DND-41 (cell line): Measurements from ENCODE around the gene MARS1.
A peak's percentile ranks its signal among the peaks of the same experiment; 100 is the strongest.
"Not testable (repeated sequence)": the region's sequence is repeated elsewhere in the genome, so short reads cannot be mapped to it uniquely, and the experiment has no call there.

ENCODE experiments used
- ATAC-seq: fragments of 200-7000 bp; cut with Tn5 transposase; 3 replicates; pipeline ENCODE4 v1.9.1; 2021; ENCODE audit warnings: low read depth; ENCODE audit not compliant: insufficient read depth
- DNase-seq: peaks from one replicate; pipeline ENCODE4 v3.0.0-alpha.2; 2020
- H2AFZ ChIP-seq: 2 replicates; pipeline ENCODE4 v1.6.0; 2012; ENCODE audit warnings: low read depth, low read length
- H3K27ac ChIP-seq: 2 replicates; pipeline ENCODE4 v1.5.1; 2012; ENCODE audit warnings: low read length, inconsistent platforms
- H3K27me3 ChIP-seq: fragments of 200-600 bp; sonication (generic); 2 replicates; pipeline ENCODE4 v1.6.0; 2012; ENCODE audit warnings: low read length, mild to moderate bottlenecking, inconsistent platforms; ENCODE audit not compliant: insufficient read depth, poor library complexity
- H3K36me3 ChIP-seq: 2 replicates; pipeline ENCODE4 v1.5.1; 2012; ENCODE audit warnings: low read length, inconsistent platforms; ENCODE audit not compliant: insufficient read depth
- H3K4me1 ChIP-seq: 2 replicates; pipeline ENCODE4 v1.5.1; 2012; ENCODE audit warnings: mild to moderate bottlenecking, low read length; ENCODE audit not compliant: insufficient read depth
- H3K4me2 ChIP-seq: 2 replicates; pipeline ENCODE4 v1.6.0; 2012; ENCODE audit warnings: mild to moderate bottlenecking, moderate library complexity, low read length, inconsistent platforms; ENCODE audit not compliant: insufficient read depth
- H3K4me3 ChIP-seq, 2 experiments: fragments of 200-600 bp in 1 of 2; shearing (Covaris generic) in 1 of 2; 2 replicates each; pipeline ENCODE4 v1.5.1; 2012 to 2016; ENCODE audit warnings: inconsistent platforms in 2 of 2, low read length in 2 of 2, mild to moderate bottlenecking in 2 of 2, low read depth in 1 of 2, moderate library complexity in 1 of 2
- H3K79me2 ChIP-seq: 2 replicates; pipeline ENCODE4 v1.6.0; 2012; ENCODE audit warnings: low read length, inconsistent platforms; ENCODE audit not compliant: insufficient read depth
- H3K9ac ChIP-seq: 2 replicates; pipeline ENCODE4 v1.6.0; 2012; ENCODE audit warnings: low read depth, mild to moderate bottlenecking, inconsistent platforms, low read length, moderate library complexity
- H3K9me3 ChIP-seq: 2 replicates; pipeline ENCODE4 v1.5.1; 2012; ENCODE audit warnings: low read length, moderate library complexity, mild to moderate bottlenecking, inconsistent platforms; ENCODE audit not compliant: insufficient read depth, severe bottlenecking
- H4K20me1 ChIP-seq: 2 replicates; pipeline ENCODE4 v1.6.0; 2012; ENCODE audit warnings: low read length; ENCODE audit not compliant: insufficient read depth
- CTCF ChIP-seq: IDR thresholded peaks from 2 replicates; pipeline ENCODE4 v1.5.1; 2012; ENCODE audit warnings: borderline replicate concordance, low read length, moderate library complexity, mild to moderate bottlenecking; ENCODE audit not compliant: poor library complexity, severe bottlenecking; ENCODE audit errors: extremely low read depth
- EZH2 ChIP-seq: IDR thresholded peaks from 3 replicates; pipeline ENCODE4 v1.6.1; 2012; ENCODE audit warnings: borderline replicate concordance, low read depth, mild to moderate bottlenecking, moderate library complexity, low read length, inconsistent platforms; ENCODE audit not compliant: severe bottlenecking

Gene MARS1

GRCh38 chr12:57491393-57492280 lies 3.8 kb downstream of the MARS1 start:
- ATAC-seq, result 0 out of 3 replicates have a peak, but pooled peaks have one; percentile 15
- Histone ChIP-seq H2AFZ (no peak overlapping the region), H3K36me3 (peaks cover 59% of the 10 kb centered on the region), H4K20me1 (peaks cover 31% of the 10 kb centered on the region), H3K4me2 (no peak overlapping the region), H3K4me1 (peaks cover 28% of the 10 kb centered on the region), H3K9me3 (no peaks in the 10 kb centered on the region), H3K27ac (no peak overlapping the region; the same call in 1 of the 2 replicates), H3K79me2 (peaks cover 46% of the 10 kb centered on the region), H3K27me3 (no peaks in the 10 kb centered on the region), H3K4me3 (no peak overlapping the region), H3K9ac (no peak overlapping the region)
- no peak for DNase-seq
- peak; percentile 48 for TF ChIP-seq CTCF
- no peak for TF ChIP-seq EZH2

- peaks cover 72% of the 10 kb centered on the region for H3K36me3 ChIP-seq
- H3K79me2 ChIP-seq, result peaks cover 48% of the 10 kb centered on the region
Measured at GRCh38 chr12:57495051-57495701, 7.3 kb downstream of the MARS1 start.

GRCh38 chr12:57496822-57497221 lies 9.0 kb downstream of the MARS1 start:
- Histone ChIP-seq H3K27ac (no peak overlapping the region), H3K4me3 (no peak overlapping the region), H3K4me2 (no peak overlapping the region), H3K36me3 (peaks cover 72% of the 10 kb centered on the region), H3K4me1 (no peaks in the 10 kb centered on the region), H3K27me3 (no peaks in the 10 kb centered on the region), H3K9me3 (no peaks in the 10 kb centered on the region), H4K20me1 (peaks cover 23% of the 10 kb centered on the region; the same call in 1 of the 2 replicates), H2AFZ (no peak overlapping the region), H3K79me2 (peaks cover 45% of the 10 kb centered on the region), H3K9ac (no peak overlapping the region)
- TF ChIP-seq EZH2 (no peak), CTCF (no peak)
- DNase-seq (no peak), ATAC-seq (no peak; the same call in 2 of the 3 replicates)

More at GRCh38 chr12:57495051-57495701, 7.3 kb downstream of the MARS1 start:
- not testable (repeated sequence) for H3K4me3 ChIP-seq, H3K27me3 ChIP-seq, H3K9me3 ChIP-seq, H3K27ac ChIP-seq, H3K9ac ChIP-seq, DNase-seq, H2AFZ ChIP-seq, H3K4me2 ChIP-seq, H3K4me1 ChIP-seq, ATAC-seq
- H4K20me1 ChIP-seq, result peaks cover 26% of the 10 kb centered on the region; the same call in 1 of the 2 replicates
